Effector memory CD8-positive, alpha-beta T cell (primary cell): ENCODE data around the gene IPO4.

Source experiments
- ATAC-seq: fragments of 150-1000 bp; cut with Tn5 transposase; replicated peaks from 2 replicates; pipeline ENCODE4 v1.10.0; 2021; ENCODE audit warnings: mild to moderate bottlenecking, moderate library complexity
- DNase-seq, 3 experiments: peaks; one replicate each; pipeline ENCODE4 v3.0.0; 2021
- H3K27ac Mint-ChIP-seq, 2 donors: one replicate each; pipeline ENCODE4 v1.8.0; 2022; ENCODE audit warnings: mild to moderate bottlenecking in 2 of 2, mixed read lengths in 2 of 2, moderate library complexity in 2 of 2
- H3K27me3 Mint-ChIP-seq, 2 donors: one replicate each; pipeline ENCODE4 v1.8.0; 2022; ENCODE audit warnings: mixed read lengths in 2 of 2
- H3K36me3 Mint-ChIP-seq: one replicate; pipeline ENCODE4 v1.8.0; 2022; ENCODE audit warnings: mild to moderate bottlenecking, moderate library complexity, mixed read lengths; ENCODE audit not compliant: insufficient read depth
- H3K4me1 Mint-ChIP-seq, 2 donors: one replicate each; pipeline ENCODE4 v1.8.0; 2022; ENCODE audit warnings: low read depth in 2 of 2, mixed read lengths in 2 of 2
- H3K4me3 Mint-ChIP-seq, 2 donors: one replicate each; pipeline ENCODE4 v1.8.0; 2022; ENCODE audit warnings: mild to moderate bottlenecking in 2 of 2, mixed read lengths in 2 of 2, moderate library complexity in 2 of 2
- H3K9me3 Mint-ChIP-seq, 2 donors: one replicate each; pipeline ENCODE4 v1.8.0; 2022; ENCODE audit warnings: mixed read lengths in 2 of 2

Gene IPO4

GRCh38 chr14:24138396-24139271 lies 50.0 kb downstream of the IPO4 start:
- Mint-ChIP-seq H3K4me3 (peak overlapping the region; percentile 78 to 80), H3K27me3 (no peaks in the 10 kb centered on the region), H3K36me3 (peaks cover 48% of the 10 kb centered on the region), H3K27ac (peak overlapping the region in 1 of 2 donors; percentile 69), H3K9me3 (no peaks in the 10 kb centered on the region), H3K4me1 (peaks cover 36 to 46% of the 10 kb centered on the region in 2 donors)
- no peak for DNase-seq
- ATAC-seq = no peak

- no peak for ATAC-seq
- H3K27ac Mint-ChIP-seq = peak overlapping the region in 1 of 2 donors; percentile 87
- H3K36me3 Mint-ChIP-seq = peaks cover 45% of the 10 kb centered on the region
- no peaks in the 10 kb centered on the region for H3K9me3 Mint-ChIP-seq
- H3K4me3 Mint-ChIP-seq = peak overlapping the region; percentile 84 to 96
- no peaks in the 10 kb centered on the region for H3K27me3 Mint-ChIP-seq
- H3K4me1 Mint-ChIP-seq = peaks cover 36 to 44% of the 10 kb centered on the region in 2 donors
- no peak for DNase-seq
Measured at GRCh38 chr14:24137529-24138395, 50.9 kb downstream of the IPO4 start.

- peaks cover 34 to 45% of the 10 kb centered on the region in 2 donors for H3K4me1 Mint-ChIP-seq
- H3K27ac Mint-ChIP-seq = peak overlapping the region; percentile 87 to 88
- peak overlapping the region; percentile 84 to 96 for H3K4me3 Mint-ChIP-seq
- H3K36me3 Mint-ChIP-seq = peaks cover 44% of the 10 kb centered on the region
- H3K27me3 Mint-ChIP-seq = no peaks in the 10 kb centered on the region
- no peaks in the 10 kb centered on the region for H3K9me3 Mint-ChIP-seq
- ATAC-seq (no peak), DNase-seq (no peak)
Measured at GRCh38 chr14:24136684-24137528, 51.7 kb downstream of the IPO4 start.

- Mint-ChIP-seq H3K9me3 (no peaks in the 10 kb centered on the region), H3K36me3 (peaks cover 37% of the 10 kb centered on the region), H3K27ac (peak within 1 kb of the TSS; percentile 87 to 88), H3K27me3 (no peaks in the 10 kb centered on the region), H3K4me3 (peak within 1 kb of the TSS; percentile 84 to 96), H3K4me1 (peaks cover 33 to 47% of the 10 kb centered on the region in 2 donors)
- ATAC-seq = peak; percentile 94
- DNase-seq = peak; percentile 93 to 95 (median 94)
Measured at GRCh38 chr14:24135834-24136683, 52.6 kb downstream of the IPO4 start, which contains the start of gene PSME1. PSME1 (plus strand) TSS chr14:24136194; CDS start chr14:24136263, 69 bp downstream.

GRCh38 chr14:24135584-24135833 lies 53.1 kb downstream of the IPO4 start:
- Mint-ChIP-seq H3K4me1 (peaks cover 29 to 42% of the 10 kb centered on the region in 2 donors), H3K27me3 (no peaks in the 10 kb centered on the region), H3K36me3 (peaks cover 33% of the 10 kb centered on the region), H3K4me3 (peak overlapping the region; percentile 84 to 96), H3K9me3 (no peaks in the 10 kb centered on the region), H3K27ac (peak overlapping the region; percentile 87 to 88)
- DNase-seq (no peak), ATAC-seq (no peak)

GRCh38 chr14:24133735-24134134 lies 54.9 kb downstream of the IPO4 start:
- Mint-ChIP-seq H3K9me3 (no peaks in the 10 kb centered on the region), H3K4me3 (no peak overlapping the region), H3K27ac (peak overlapping the region in 1 of 2 donors; percentile 76), H3K4me1 (peaks cover 16 to 31% of the 10 kb centered on the region in 2 donors), H3K27me3 (no peaks in the 10 kb centered on the region), H3K36me3 (peaks cover 24% of the 10 kb centered on the region)
- DNase-seq (no peak), ATAC-seq (no peak)

GRCh38 chr14:24132976-24133375 lies 55.6 kb downstream of the IPO4 start:
- H3K36me3 Mint-ChIP-seq = peaks cover 18% of the 10 kb centered on the region
- peak overlapping the region in 1 of 2 donors; percentile 38 for H3K4me3 Mint-ChIP-seq
- no peaks in the 10 kb centered on the region for H3K27me3 Mint-ChIP-seq

GRCh38 chr14:24132061-24132685 lies 56.4 kb downstream of the IPO4 start:
- H3K27me3 Mint-ChIP-seq = no peaks in the 10 kb centered on the region
- peaks cover 14 to 23% of the 10 kb centered on the region in 2 donors for H3K4me1 Mint-ChIP-seq
- H3K27ac Mint-ChIP-seq = peak overlapping the region in 1 of 2 donors; percentile 76
- DNase-seq (no peak), ATAC-seq (no peak)
- H3K9me3 Mint-ChIP-seq = no peaks in the 10 kb centered on the region
- H3K4me3 Mint-ChIP-seq = peak overlapping the region in 1 of 2 donors; percentile 38
- H3K36me3 Mint-ChIP-seq = peaks cover 10% of the 10 kb centered on the region

More at GRCh38 chr14:24132976-24133375, 55.6 kb downstream of the IPO4 start:
- Mint-ChIP-seq H3K27ac (peak overlapping the region in 1 of 2 donors; percentile 76), H3K9me3 (no peaks in the 10 kb centered on the region), H3K4me1 (peaks cover 16 to 25% of the 10 kb centered on the region in 2 donors)
- DNase-seq (no peak), ATAC-seq (no peak)

- Mint-ChIP-seq H3K9me3 (no peaks in the 10 kb centered on the region), H3K4me1 (peaks cover 8 to 17% of the 10 kb centered on the region in 2 donors), H3K4me3 (no peak overlapping the region), H3K27me3 (no peaks in the 10 kb centered on the region), H3K27ac (peak overlapping the region in 1 of 2 donors; percentile 76), H3K36me3 (peaks cover 5% of the 10 kb centered on the region)
- ATAC-seq = no peak
- no peak for DNase-seq
Measured at GRCh38 chr14:24131549-24131966, 57.1 kb downstream of the IPO4 start.

GRCh38 chr14:24130717-24131548 lies 57.7 kb downstream of the IPO4 start:
- H3K27me3 Mint-ChIP-seq = no peaks in the 10 kb centered on the region
- no peaks in the 10 kb centered on the region for H3K9me3 Mint-ChIP-seq
- H3K4me1 Mint-ChIP-seq = peaks cover 6 to 15% of the 10 kb centered on the region in 2 donors
- no peak overlapping the region for H3K27ac Mint-ChIP-seq
- ATAC-seq (no peak), DNase-seq (no peak)
- peaks cover 5% of the 10 kb centered on the region for H3K36me3 Mint-ChIP-seq
- H3K4me3 Mint-ChIP-seq = no peak overlapping the region

- Mint-ChIP-seq H3K36me3 (peaks cover 8% of the 10 kb centered on the region), H3K4me1 (peaks cover 3 to 12% of the 10 kb centered on the region in 2 donors), H3K9me3 (no peaks in the 10 kb centered on the region), H3K27me3 (no peaks in the 10 kb centered on the region), H3K4me3 (no peak within 1 kb of the TSS), H3K27ac (no peak within 1 kb of the TSS)
- ATAC-seq (no peak), DNase-seq (no peak)
Measured at GRCh38 chr14:24130380-24130716, 58.3 kb downstream of the IPO4 start, which contains the start of gene FITM1. FITM1 (plus strand) TSS chr14:24130659; CDS start chr14:24131564, 905 bp downstream.
